Activated CD8-positive, alpha-beta memory T cell treated with anti-CD3 and anti-CD28 coated beads for 1 hour (primary cell): ENCODE data around the gene SIK3.
"Not testable (repeated sequence)": the region's sequence is repeated elsewhere in the genome, so short reads cannot be mapped to it uniquely, and the experiment has no call there.

Source experiments
- DNase-seq, 2 donors: peaks; one replicate each; pipeline ENCODE4 v3.0.0-alpha.2; 2020; ENCODE audit warnings: low read depth in 1 of 2; ENCODE audit errors: extremely low read depth in 1 of 2

Gene SIK3

DNA sequence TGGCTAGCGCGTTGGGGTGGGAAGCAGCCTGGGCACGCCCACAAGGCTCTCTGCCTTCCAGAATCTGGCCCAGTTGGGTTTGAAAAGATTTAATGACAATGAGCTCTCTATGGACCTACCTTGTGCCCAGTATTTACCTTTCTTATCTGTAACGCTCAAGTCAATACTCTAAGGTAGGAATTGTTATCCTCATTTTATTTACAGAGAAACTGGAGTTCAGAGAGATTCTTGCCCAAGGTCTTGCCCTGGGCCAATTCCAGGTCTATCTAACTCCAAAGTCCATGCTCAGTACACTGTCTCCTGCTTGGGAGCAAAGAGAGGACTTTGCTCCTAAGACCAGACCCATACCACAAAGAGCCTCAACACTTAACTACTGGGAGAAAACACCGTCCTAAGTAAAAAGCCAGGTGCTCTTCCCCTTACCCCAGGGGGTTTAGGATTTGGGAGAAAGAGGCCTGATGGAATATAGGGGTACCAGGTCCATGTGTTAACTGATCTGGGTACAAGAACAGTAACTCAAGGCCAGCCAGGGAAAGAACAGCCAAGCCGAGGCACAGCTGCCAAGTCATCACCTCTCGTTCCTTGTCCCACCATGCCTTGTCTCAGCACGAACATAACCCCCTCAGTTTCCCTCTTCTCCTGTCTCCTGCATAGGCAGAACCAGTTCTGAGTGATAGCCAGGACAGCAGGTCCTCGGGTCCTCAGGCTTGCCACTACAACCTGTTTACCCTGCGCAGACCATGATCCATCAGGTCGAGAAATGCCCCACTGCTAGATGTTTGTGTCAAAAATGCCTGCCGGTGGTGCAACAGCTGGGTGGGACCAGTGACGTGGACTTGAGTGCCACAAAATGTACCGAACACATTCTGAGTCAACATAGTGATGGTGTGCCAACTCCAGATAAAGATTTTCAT is 289.7 kb downstream of the SIK3 start:
- no peak for DNase-seq

DNA sequence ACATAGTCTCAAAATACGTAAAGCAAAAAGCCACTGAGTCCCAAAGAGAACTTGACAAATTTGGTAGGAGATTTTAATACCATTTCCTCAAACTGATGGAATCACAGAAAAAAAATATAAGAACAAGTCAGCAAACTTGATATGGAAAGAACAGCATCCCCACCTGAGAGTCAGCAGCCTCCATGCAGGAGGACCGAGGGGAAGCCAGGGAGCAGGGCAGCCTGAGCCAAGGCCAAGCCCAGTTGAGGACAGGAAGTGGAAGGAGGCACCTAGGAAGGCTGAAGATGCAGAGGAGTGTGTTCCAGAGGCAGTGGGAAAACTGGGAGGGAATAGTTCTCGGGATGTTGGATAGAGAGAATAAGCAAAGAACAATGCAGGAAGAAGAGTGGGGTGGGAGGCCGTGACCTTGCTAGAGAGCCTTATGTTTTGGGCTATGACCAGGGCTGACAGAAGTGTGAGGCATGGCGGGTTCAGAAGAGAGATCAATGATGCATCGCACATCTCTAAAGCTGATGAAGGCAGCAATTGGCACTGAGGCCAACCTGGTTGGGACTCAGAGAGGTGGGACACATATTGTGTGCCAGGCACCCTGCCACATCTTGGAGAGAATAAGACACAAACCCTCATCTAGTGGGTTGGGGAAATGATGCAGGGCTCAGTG is 290.5 kb downstream of the SIK3 start:
- no peak for DNase-seq

DNA sequence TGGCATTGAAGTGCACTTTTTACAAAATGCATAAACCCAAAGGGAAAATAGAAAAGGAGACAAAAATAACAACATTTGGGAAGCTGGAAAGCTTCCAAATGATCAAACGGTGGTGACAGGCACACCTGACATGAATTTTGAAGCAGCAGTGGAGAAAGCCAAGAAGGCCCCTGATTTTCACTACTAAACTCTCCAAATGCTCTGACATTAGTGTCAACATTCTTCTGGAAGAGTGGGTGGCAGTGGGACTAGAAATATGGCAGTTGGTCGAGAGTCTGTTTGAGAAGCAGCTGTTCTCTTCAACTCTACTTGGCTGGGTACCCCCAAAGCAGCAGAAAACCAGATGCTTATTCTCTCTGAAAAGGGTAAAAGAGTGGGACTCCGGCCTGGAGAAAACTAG is 294.2 kb downstream of the SIK3 start:
- DNase-seq = no peak

DNA sequence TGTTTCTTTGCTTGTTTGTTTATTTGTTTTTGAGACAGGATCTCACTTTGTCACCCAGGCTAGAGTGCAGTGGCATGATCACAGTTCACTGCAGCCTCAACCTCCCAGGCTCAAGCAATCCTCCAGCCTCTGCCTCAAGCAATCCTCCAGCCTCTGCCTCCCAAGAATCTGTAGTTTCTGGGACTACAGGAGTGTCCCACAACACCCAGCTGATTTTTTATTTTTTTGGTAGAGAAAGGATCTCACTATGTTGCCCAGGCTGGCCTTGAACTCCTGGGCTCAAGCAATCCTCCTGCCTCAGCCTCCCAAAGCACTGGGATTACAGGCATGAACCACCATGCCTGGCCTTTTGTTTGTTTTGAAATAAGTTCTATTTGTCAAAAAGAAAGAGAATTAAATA is 296.6 kb downstream of the SIK3 start:
- DNase-seq = not testable (repeated sequence)

DNA sequence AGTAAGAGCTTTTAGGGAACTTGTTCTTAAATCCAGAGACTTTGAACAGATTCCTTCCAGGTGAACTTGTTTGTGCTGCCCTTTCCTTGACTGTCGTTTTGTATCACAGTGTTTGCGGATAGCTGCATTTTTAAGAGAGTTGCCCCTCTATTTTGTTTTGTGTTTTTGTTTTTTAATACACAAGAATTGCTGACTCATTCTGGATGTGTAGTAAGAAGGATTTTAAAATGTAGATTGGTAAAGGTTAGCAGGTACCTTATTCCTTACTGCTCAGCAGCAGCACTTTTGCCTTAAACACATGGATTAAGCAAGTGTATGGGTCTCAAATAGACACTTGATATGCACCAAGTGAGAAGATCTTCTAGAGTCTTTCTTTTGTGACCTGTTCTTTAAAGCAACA is 297.6 kb downstream of the SIK3 start:
- DNase-seq = no peak

DNA sequence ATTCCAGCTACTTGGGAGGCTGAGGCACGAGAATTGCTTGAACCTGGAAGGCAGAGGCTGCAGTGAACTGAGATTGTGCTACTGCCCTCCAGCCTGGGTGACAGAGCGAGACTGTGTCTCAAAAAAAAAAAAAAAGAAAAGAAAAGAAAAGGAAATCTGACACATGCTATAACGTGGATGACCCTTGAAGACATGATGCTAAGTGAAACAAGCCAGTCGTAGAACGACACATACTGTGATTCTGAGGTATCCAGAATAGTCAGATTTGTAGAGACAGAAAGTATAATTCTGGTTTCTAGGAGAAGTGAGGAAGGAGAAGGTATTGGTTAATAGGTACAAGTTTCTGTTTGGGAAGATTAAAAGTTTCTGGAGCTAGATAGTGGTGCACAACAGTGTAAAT is 299.9 kb downstream of the SIK3 start:
- no peak for DNase-seq

DNA sequence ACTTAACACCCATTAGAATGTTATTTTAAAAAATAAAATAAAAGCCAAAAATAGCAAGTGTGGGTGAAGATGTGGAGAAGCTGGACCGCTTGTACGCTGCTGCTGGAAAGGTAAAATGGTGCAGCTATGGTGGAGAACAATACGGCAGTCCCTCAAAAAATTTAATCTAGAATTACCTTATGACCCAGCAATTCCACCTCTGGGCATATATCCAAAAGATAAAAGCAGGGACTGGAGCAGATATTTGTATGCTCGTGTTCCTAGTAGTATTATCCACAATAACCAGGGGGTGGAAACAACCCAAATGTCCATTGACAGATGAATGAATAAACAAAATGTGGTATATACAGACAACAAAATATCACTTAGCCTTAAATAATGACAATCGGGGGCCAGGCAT is 300.4 kb downstream of the SIK3 start:
- DNase-seq = no peak

DNA sequence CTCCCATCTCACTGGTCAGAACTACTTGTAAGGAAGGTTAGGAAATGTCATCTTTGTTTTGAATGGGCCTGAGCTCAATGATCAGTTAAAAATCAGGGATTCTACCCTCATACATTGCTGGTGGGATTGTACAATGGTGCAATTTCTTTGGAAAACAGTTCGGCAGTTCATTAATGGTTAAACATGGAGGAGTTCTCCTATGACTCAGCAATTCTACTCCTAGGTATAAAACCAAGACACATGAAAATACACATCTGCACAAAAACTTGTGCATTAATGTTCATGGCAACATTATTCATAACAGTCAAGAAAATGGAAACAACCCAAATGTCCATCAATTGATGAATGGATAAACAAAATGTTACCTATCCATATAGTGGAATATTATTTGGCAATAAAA is 301.7 kb downstream of the SIK3 start:
- no peak for DNase-seq

DNA sequence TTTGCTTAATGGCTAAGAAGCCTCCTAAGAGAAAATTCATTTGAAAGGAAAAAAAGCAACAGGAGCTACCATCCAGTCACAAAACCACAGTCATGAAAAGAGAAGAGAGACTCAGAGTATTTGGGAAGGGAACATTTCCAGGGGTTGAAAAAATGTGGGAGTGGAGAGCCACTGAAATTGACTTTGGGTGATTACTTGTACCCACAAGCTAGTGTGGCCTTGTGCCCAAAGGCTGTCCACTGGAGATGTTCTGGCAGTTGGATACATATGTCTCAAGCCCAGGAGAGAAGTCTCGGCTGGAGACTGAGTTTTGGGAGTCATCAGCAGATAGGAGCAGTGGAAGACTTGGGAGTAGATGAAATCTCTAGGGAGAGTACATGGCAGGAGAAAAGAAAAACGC is 303.4 kb downstream of the SIK3 start:
- DNase-seq = no peak

DNA sequence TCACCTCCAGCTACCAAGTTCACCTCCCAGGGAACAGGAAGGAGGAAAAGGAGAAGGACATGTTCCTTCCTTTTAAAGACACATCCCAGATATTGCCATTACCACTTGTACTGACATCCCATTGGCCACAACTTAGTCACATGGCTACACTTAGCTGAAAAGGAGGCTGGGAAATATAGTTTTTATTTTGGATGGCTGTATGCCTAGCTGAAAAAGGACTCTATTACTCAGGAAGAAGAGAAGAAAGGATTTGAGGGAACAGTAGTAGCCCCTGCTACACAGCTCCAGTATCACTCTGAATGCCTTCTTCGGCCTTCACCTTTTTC is 304.5 kb downstream of the SIK3 start:
- DNase-seq = no peak
